ENCODE data around the gene UBE2E2.
"Not testable (repeated sequence)": the region's sequence is repeated elsewhere in the genome, so short reads cannot be mapped to it uniquely, and the experiment has no call there.

UBE2E2 gene

GRCh38 chr3:23331141-23331935 is 128.2 kb downstream of the UBE2E2 start:
- DNase-seq, result no peak

GRCh38 chr3:23333633-23334032 is 130.5 kb downstream of the UBE2E2 start:
- no peak for DNase-seq

- not testable (repeated sequence) for DNase-seq
Observed at GRCh38 chr3:23336853-23337252, 133.7 kb downstream of the UBE2E2 start.

- DNase-seq, result no peak
Observed at GRCh38 chr3:23341147-23341838, 138.2 kb downstream of the UBE2E2 start.

- no peak for DNase-seq
Observed at GRCh38 chr3:23342343-23342742, 139.2 kb downstream of the UBE2E2 start.

GRCh38 chr3:23343509-23343908 is 140.4 kb downstream of the UBE2E2 start:
- DNase-seq, result no peak

GRCh38 chr3:23344886-23345285 is 141.8 kb downstream of the UBE2E2 start:
- no peak for DNase-seq

- DNase-seq, result not testable (repeated sequence)
Observed at GRCh38 chr3:23349444-23349843, 146.3 kb downstream of the UBE2E2 start.

- no peak for DNase-seq
Observed at GRCh38 chr3:23356169-23356568, 153.0 kb downstream of the UBE2E2 start.

GRCh38 chr3:23356923-23357322 is 153.8 kb downstream of the UBE2E2 start:
- no peak for DNase-seq

GRCh38 chr3:23359116-23359515 is 156.0 kb downstream of the UBE2E2 start:
- DNase-seq, result no peak

- DNase-seq, result no peak
Observed at GRCh38 chr3:23365066-23365465, 161.9 kb downstream of the UBE2E2 start.

- no peak for DNase-seq
Observed at GRCh38 chr3:23368731-23369130, 165.6 kb downstream of the UBE2E2 start.

GRCh38 chr3:23372285-23372684 is 169.2 kb downstream of the UBE2E2 start:
- no peak for DNase-seq

GRCh38 chr3:23376516-23377248 is 173.6 kb downstream of the UBE2E2 start:
- DNase-seq, result no peak

GRCh38 chr3:23377928-23378672 is 175.0 kb downstream of the UBE2E2 start:
- no peak for DNase-seq

GRCh38 chr3:23383875-23384274 is 180.7 kb downstream of the UBE2E2 start:
- DNase-seq, result no peak

GRCh38 chr3:23385327-23385726 is 182.2 kb downstream of the UBE2E2 start:
- no peak for DNase-seq

GRCh38 chr3:23387286-23387918 is 184.3 kb downstream of the UBE2E2 start:
- no peak for DNase-seq

- DNase-seq, result no peak
Observed at GRCh38 chr3:23389089-23389488, 186.0 kb downstream of the UBE2E2 start.

- DNase-seq, result no peak
Observed at GRCh38 chr3:23389686-23390085, 186.6 kb downstream of the UBE2E2 start.

- no peak for DNase-seq
Observed at GRCh38 chr3:23390446-23390845, 187.3 kb downstream of the UBE2E2 start.
